ENCODE data around the gene FGF4.

GRCh38 chr11:69803022-69803421 lies 27.9 kb upstream of the FGF4 start:
- TF ChIP-seq CTCF (IDR thresholded peaks at IDR 0.05) (no peak), SP1 (CRISPR knock-in tag; conservative IDR thresholded peaks at IDR 0.05) (no peak), IRF2 (CRISPR knock-in tag; IDR thresholded peaks at IDR 0.05; ENCODE audit: borderline replicate concordance, low read depth) (no peak), E2F4 (CRISPR knock-in tag; IDR thresholded peaks at IDR 0.05; ENCODE audit: borderline replicate concordance, low read depth) (no peak), ATF1 (CRISPR knock-in tag; IDR thresholded peaks at IDR 0.05) (no peak), TEAD4 (CRISPR knock-in tag; IDR thresholded peaks at IDR 0.05) (no peak), TEAD1 (CRISPR knock-in tag; IDR thresholded peaks at IDR 0.05) (no peak), MXD4 (CRISPR knock-in tag; IDR thresholded peaks at IDR 0.05; ENCODE audit: borderline replicate concordance) (no peak), ZNF232 (CRISPR knock-in tag; IDR thresholded peaks at IDR 0.05) (no peak), JUN (CRISPR knock-in tag; IDR thresholded peaks at IDR 0.05) (no peak), ETV6 (CRISPR knock-in tag; IDR thresholded peaks at IDR 0.05) (no peak)
- TF ChIP-seq, protein P1, sequence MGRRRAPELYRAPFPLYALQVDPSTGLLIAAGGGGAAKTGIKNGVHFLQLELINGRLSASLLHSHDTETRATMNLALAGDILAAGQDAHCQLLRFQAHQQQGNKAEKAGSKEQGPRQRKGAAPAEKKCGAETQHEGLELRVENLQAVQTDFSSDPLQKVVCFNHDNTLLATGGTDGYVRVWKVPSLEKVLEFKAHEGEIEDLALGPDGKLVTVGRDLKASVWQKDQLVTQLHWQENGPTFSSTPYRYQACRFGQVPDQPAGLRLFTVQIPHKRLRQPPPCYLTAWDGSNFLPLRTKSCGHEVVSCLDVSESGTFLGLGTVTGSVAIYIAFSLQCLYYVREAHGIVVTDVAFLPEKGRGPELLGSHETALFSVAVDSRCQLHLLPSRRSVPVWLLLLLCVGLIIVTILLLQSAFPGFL (CRISPR knock-in tag; IDR thresholded peaks at IDR 0.05; ENCODE audit: borderline replicate concordance), result no peak
- TF ChIP-seq, protein P2, sequence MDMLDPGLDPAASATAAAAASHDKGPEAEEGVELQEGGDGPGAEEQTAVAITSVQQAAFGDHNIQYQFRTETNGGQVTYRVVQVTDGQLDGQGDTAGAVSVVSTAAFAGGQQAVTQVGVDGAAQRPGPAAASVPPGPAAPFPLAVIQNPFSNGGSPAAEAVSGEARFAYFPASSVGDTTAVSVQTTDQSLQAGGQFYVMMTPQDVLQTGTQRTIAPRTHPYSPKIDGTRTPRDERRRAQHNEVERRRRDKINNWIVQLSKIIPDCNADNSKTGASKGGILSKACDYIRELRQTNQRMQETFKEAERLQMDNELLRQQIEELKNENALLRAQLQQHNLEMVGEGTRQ (CRISPR knock-in tag; IDR thresholded peaks at IDR 0.05), result no peak
- TF ChIP-seq, protein P3, sequence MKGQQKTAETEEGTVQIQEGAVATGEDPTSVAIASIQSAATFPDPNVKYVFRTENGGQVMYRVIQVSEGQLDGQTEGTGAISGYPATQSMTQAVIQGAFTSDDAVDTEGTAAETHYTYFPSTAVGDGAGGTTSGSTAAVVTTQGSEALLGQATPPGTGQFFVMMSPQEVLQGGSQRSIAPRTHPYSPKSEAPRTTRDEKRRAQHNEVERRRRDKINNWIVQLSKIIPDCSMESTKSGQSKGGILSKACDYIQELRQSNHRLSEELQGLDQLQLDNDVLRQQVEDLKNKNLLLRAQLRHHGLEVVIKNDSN (CRISPR knock-in tag; IDR thresholded peaks at IDR 0.05), result no peak
